ENCODE results near the gene GARS1. TPM values are rescaled to one million over a fixed set of nuclear protein-coding genes. Genes with fewer than 3 reads are reported as not detected.

Gene GARS1
- total RNA-seq, 1 experiment from 2014 or later, result 380 TPM

GRCh38 chr7:30660331-30661255 lies 65.9 kb downstream of the GARS1 start:
- POLR2A ChIA-PET, result no interaction called here
- Mint-ChIP-seq H3K36me3 (ENCODE audit: insufficient read depth, unreplicated experiment) (peaks cover 7% of the 10 kb centered on the region), H3K27me3 (ENCODE audit: insufficient read depth, unreplicated experiment) (no peaks in the 10 kb centered on the region), H3K4me1 (ENCODE audit: low read depth, unreplicated experiment) (no peaks in the 10 kb centered on the region), H3K4me3 (ENCODE audit: unreplicated experiment) (no peak overlapping the region), H3K9me3 (ENCODE audit: unreplicated experiment) (no peaks in the 10 kb centered on the region), H3K27ac (ENCODE audit: unreplicated experiment) (no peak overlapping the region)
- DNase-seq, result no peak
- BruUV-seq (replicated peaks), result no TSS peak
- intact Hi-C loops (cut with micrococcal nuclease; ENCODE audit: unreplicated experiment), result no loop called here
- H3K27me3 ChIP-seq (replicated peaks; ENCODE audit: control insufficient read depth, insufficient read depth, low read length), result 0 out of 2 replicates have a peak, but pooled peaks cover 1% of the 10 kb centered on the region
- TF ChIP-seq CTCF (IDR thresholded peaks at IDR 0.05; ENCODE audit: insufficient read depth in 1 of 2, low read depth in 1 of 2, low read length in 1 of 2, severe bottlenecking in 1 of 2, unreplicated experiment in 1 of 2), result no peak
- no peaks in the 10 kb centered on the region for H3K4me1 ChIP-seq
- no peaks in the 10 kb centered on the region for H3K36me3 ChIP-seq (ENCODE audit: control insufficient read depth, insufficient read depth, low read length)
- H3K4me3 ChIP-seq (ENCODE audit: low read depth, low read length), result no peak overlapping the region
- CTCF ChIA-PET, result interaction anchor here (0.5 kb wide), 1 partner anchor 599 kb away, joined by 3 read pairs; no protein-coding TSS in a partner anchor
- no peaks in the 10 kb centered on the region for H3K9me3 ChIP-seq

GRCh38 chr7:30661926-30662325 lies 67.2 kb downstream of the GARS1 start:
- no peaks in the 10 kb centered on the region for H3K4me1 Mint-ChIP-seq (ENCODE audit: low read depth, unreplicated experiment)
- TF ChIP-seq CTCF (IDR thresholded peaks at IDR 0.05; ENCODE audit: insufficient read depth in 1 of 2, low read depth in 1 of 2, low read length in 1 of 2, severe bottlenecking in 1 of 2, unreplicated experiment in 1 of 2), result no peak
- no peaks in the 10 kb centered on the region for H3K27me3 Mint-ChIP-seq (ENCODE audit: insufficient read depth, unreplicated experiment)
- Histone ChIP-seq H3K27me3 (replicated peaks; ENCODE audit: control insufficient read depth, insufficient read depth, low read length) (0 out of 2 replicates have a peak, but pooled peaks cover 1% of the 10 kb centered on the region), H3K9me3 (no peaks in the 10 kb centered on the region), H3K4me3 (ENCODE audit: low read depth, low read length) (no peak overlapping the region), H3K36me3 (ENCODE audit: control insufficient read depth, insufficient read depth, low read length) (no peaks in the 10 kb centered on the region), H3K4me1 (no peaks in the 10 kb centered on the region)
- peaks cover 7% of the 10 kb centered on the region for H3K36me3 Mint-ChIP-seq (ENCODE audit: insufficient read depth, unreplicated experiment)
- BruUV-seq (replicated peaks), result no TSS peak
- CTCF ChIA-PET, result no interaction called here
- intact Hi-C loops (cut with micrococcal nuclease; ENCODE audit: unreplicated experiment), result no loop called here
- H3K27ac Mint-ChIP-seq (ENCODE audit: unreplicated experiment), result no peak overlapping the region
- no peaks in the 10 kb centered on the region for H3K9me3 Mint-ChIP-seq (ENCODE audit: unreplicated experiment)
- POLR2A ChIA-PET, result no interaction called here
- no peak for DNase-seq
- H3K4me3 Mint-ChIP-seq (ENCODE audit: unreplicated experiment), result no peak overlapping the region

DNA sequence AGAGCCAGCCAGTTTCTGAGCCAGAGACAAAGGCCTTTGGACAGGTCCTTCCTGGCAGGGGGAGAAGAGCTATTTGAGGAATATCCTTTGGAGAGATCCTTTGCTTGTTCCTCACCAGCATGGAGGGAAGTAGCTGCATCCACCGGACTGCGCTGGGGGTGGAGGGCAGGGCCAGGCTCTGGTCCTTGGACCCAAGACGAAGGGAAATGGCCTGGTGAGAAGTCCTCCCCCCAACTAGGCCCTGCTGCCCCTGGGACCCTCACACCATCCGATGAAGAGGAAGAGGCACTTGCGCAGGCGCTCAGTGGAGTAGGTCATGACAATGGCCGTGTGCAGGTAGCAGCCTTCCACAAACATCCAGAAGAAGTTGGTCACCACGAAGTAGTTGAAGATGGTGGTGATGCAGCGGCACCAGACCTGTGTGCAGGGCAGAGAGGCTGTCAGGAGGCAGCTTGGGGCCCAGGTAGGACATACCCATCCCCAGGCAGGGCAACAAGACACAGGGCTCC lies 67.8 kb downstream of the GARS1 start:
- Mint-ChIP-seq H3K9me3 (ENCODE audit: unreplicated experiment) (no peaks in the 10 kb centered on the region), H3K27me3 (ENCODE audit: insufficient read depth, unreplicated experiment) (no peaks in the 10 kb centered on the region), H3K36me3 (ENCODE audit: insufficient read depth, unreplicated experiment) (peaks cover 7% of the 10 kb centered on the region), H3K4me3 (ENCODE audit: unreplicated experiment) (no peak overlapping the region), H3K4me1 (ENCODE audit: low read depth, unreplicated experiment) (no peaks in the 10 kb centered on the region), H3K27ac (ENCODE audit: unreplicated experiment) (no peak overlapping the region)
- intact Hi-C loops (cut with micrococcal nuclease; ENCODE audit: unreplicated experiment), result no loop called here
- Histone ChIP-seq H3K36me3 (ENCODE audit: control insufficient read depth, insufficient read depth, low read length) (no peaks in the 10 kb centered on the region), H3K4me1 (no peaks in the 10 kb centered on the region), H3K9me3 (no peaks in the 10 kb centered on the region), H3K27me3 (replicated peaks; ENCODE audit: control insufficient read depth, insufficient read depth, low read length) (0 out of 2 replicates have a peak, but pooled peaks cover 1% of the 10 kb centered on the region), H3K4me3 (ENCODE audit: low read depth, low read length) (no peak overlapping the region)
- BruUV-seq (replicated peaks), result no TSS peak
- no peak for TF ChIP-seq CTCF (IDR thresholded peaks at IDR 0.05; ENCODE audit: insufficient read depth in 1 of 2, low read depth in 1 of 2, low read length in 1 of 2, severe bottlenecking in 1 of 2, unreplicated experiment in 1 of 2)
- POLR2A ChIA-PET, result no interaction called here
- DNase-seq, result no peak
- CTCF ChIA-PET, result no interaction called here
